HG02588 (cell line): ENCODE measurements around the gene EIF3CL.
"Not testable (repeated sequence)": the region's sequence is repeated elsewhere in the genome, so short reads cannot be mapped to it uniquely, and the experiment has no call there.

ENCODE experiments used
- ATAC-seq: cut with Tn5 transposase; IDR thresholded peaks from one replicate; pipeline ENCODE4 v1.9.1; 2021; ENCODE audit warnings: mild to moderate bottlenecking, moderate library complexity; ENCODE audit not compliant: unreplicated experiment

Gene EIF3CL, protein sequence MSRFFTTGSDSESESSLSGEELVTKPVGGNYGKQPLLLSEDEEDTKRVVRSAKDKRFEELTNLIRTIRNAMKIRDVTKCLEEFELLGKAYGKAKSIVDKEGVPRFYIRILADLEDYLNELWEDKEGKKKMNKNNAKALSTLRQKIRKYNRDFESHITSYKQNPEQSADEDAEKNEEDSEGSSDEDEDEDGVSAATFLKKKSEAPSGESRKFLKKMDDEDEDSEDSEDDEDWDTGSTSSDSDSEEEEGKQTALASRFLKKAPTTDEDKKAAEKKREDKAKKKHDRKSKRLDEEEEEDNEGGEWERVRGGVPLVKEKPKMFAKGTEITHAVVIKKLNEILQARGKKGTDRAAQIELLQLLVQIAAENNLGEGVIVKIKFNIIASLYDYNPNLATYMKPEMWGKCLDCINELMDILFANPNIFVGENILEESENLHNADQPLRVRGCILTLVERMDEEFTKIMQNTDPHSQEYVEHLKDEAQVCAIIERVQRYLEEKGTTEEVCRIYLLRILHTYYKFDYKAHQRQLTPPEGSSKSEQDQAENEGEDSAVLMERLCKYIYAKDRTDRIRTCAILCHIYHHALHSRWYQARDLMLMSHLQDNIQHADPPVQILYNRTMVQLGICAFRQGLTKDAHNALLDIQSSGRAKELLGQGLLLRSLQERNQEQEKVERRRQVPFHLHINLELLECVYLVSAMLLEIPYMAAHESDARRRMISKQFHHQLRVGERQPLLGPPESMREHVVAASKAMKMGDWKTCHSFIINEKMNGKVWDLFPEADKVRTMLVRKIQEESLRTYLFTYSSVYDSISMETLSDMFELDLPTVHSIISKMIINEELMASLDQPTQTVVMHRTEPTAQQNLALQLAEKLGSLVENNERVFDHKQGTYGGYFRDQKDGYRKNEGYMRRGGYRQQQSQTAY

DNA sequence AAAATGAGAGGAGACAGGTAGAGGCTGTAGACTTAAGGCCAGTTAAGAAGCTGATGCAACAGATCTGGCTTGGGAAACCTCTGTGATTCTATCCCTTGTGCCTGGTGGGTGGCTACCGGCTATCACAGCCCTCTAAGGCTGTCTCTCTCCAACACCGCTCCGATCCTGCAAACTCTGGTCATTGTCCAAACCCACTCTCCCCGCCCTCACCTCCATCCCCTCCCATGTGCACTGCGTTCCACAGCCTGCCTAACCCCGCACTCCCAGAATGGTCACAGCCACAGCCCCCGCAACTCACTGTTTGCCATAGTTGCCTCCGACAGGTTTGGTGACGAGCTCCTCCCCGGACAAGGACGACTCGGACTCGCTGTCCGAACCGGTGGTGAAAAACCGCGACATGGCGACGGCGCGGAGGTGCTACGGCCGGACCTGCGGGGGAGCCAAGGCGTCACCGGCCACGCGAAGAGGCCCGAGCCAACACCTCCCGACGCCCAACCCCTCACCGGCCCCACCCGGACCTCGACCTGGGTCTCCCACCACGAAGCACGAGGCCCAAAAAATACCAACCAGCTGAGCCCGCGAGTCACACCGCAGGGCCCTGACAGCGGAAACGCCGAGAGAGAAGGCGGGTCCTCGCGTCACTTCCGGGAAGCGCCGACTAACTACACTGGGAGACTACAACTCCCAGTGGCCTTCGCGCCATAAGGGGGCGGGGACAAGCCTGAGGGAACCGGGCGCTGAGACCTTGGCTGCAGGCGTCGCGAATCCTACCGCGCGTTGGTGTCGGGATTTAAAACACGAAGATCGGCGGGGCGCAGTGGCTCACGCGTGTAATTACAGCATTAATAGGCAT lies at the start of gene EIF3CL:
EIF3CL (minus strand) TSS at position 622 of the 853 bp plus-strand sequence; CDS start at position 399, 223 bp downstream.
- ATAC-seq = peak; percentile 99

DNA sequence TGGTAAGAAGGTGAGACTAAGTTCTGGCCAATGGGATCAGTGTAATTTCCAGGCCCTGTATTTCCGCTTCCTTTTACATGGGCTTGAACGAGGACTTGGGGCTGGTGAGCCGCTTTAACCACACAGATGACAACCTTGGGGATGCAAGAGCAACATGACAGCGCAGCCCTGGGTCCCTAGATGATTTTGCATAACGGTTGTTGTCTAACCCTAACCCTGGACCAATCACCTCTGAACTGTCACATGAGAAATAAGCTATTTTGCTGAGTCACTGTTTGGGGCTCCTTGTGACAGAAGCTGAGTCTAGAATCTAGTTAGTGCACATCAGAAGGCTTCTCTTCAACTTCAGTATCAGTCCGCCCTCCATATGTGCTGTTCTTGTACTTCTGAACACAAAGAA lies 43.4 kb upstream of the EIF3CL start:
- ATAC-seq = not testable (repeated sequence)

DNA sequence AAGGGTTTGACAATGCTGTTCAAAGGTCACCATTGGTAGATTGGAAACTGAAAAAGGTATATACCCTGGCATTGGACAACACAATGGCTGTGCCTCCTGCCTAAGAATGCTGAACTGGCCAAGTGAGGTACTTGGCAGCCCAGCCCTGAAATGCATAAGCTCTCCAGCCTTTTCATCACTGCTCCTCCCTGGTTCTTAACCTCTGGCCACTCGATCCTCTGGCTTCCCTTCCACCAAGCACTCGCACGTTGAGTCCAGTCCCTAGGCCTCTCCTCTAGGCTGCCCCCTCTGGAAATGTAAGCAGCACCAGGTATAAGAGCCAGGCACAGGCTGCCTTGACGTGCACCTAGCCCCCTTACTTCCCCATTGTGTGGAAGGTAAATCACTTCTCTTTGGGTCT lies 42.7 kb upstream of the EIF3CL start:
- ATAC-seq = not testable (repeated sequence)

DNA sequence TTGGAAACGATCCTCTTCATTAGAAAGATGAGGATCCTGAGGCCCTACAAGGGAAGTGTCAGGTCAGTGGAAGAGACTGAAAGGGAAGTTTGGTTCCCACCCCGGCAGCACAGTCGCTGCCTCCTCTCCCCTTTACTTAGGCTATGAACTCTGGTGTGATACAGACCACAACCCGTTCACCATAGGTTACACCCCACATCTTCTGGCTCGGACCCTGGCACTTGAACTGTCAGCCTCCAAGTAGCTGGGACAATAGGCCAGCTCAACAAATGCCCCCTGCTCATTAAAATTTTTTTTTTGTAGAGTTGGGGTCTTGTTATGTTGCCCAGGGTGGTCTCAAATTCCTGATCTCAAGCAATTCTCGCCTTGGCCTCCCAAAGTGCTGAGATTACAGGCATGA lies 40.3 kb upstream of the EIF3CL start:
- not testable (repeated sequence) for ATAC-seq

DNA sequence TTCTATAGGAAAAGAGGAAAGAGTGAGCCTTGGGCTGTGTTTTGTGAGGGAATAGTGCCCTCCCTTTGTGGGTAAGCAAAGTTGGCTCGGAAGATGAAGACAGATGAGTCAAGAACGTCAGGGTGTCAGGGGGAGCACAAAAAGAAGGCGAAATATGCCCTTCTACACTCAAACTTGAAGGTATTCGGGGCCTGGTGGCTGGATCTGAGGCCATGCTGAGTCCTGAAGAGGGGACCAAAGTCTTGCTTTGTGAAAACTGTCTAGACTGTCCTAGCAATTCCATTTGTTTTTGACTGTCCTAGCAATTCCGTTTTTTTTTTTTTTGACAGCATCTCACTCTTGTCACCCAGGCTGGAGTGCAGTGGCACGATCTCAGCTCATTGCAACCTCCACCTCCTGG lies 35.3 kb upstream of the EIF3CL start:
- not testable (repeated sequence) for ATAC-seq

DNA sequence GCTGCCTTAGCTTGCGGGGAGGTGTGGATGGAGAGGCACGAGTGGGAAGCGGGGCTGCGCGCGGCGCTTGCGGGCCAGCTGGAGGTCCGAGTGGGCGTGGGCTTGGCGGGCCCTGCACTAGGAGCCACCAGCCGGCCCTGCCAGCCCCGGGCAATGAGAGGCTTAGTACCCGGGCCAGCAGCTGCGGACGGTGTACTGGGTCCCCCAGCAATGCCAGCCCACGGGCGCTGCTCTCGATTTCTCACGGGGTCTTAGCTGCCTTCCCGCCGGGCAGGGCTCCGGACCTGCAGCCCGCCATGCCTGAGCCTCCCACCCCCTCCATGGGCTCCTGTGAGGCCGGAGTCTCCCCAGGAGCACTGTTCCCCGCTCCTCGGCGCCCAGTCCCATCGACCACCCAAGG lies 31.7 kb upstream of the EIF3CL start:
- not testable (repeated sequence) for ATAC-seq

DNA sequence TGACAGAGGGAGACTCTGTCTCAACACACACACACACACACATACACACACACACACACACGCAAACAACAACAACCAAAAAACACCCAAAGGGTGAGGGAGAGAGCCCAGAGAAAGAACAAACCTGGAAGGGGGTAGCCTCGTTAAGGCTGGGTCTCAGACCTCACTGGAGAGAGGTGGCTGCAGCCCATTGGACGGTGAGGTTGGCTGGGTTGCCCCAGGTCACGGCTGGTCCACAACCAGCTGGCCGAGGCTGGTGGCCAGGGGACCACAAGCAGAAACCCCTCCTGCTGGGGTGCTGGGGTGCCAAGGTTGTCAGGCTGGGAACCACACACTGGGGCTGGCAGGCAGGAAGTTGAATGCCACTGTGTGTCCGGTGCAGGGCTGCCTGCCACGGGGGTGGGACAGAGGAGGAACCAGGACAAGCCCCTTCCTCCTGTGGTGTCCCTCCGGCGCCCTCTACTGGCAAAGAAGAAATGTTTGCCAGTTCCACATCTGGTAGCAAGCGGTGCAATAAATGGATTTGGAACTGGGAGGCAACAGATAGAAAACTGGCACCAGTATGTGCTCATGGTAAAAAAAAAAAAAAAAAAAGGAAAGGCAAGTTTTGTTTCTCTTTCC lies 22.5 kb upstream of the EIF3CL start:
- ATAC-seq = not testable (repeated sequence)

DNA sequence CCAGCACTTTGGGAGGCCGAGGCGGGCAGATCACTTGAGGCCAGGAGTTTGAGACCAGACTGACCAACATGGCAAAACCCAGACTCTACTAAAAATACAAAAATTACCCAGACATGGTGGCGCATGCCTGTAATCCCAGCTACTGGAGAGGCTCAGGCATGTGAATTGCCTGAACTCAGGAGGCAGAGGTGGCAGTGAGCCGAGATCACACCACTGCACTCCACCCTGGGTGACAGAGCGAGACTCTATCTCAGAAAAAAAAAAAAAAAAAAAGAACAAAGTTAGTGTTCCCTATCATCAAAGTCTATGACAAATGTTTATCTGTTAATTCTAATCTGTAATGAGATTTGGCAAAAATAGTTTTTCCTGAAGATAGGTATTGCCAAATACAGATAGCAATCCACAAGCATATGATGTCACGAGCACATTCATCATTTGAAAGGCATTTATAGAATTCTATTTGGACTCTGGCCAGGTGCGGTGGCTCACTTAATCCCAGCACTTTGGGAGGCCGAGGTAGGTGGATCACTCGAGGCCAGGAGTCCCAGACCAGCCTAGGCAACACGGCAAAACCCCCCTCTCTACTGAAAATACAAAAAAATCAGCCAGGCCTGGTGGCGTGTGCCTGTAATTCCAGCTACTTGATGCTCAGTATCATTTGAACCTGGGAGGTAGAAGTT lies 17.6 kb upstream of the EIF3CL start:
- ATAC-seq = not testable (repeated sequence)

DNA sequence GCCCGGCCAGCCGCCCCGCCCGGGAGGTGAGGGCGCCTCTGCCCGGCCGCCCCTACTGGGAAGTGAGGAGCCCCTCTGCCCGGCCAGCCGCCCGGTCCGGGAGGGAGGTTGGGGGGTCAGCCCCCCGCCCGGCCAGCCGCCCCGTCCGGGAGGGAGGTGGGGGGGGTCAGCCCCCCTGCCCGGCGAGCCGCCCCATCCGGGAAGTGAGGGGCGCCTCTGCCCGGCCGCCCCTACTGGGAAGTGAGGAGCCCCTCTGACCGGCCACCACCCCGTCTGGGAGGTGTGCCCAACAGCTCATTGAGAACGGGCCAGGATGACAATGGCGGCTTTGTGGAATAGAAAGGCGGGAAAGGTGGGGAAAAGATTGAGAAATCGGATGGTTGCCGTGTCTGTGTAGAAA lies 13.4 kb upstream of the EIF3CL start:
- ATAC-seq = not testable (repeated sequence)

DNA sequence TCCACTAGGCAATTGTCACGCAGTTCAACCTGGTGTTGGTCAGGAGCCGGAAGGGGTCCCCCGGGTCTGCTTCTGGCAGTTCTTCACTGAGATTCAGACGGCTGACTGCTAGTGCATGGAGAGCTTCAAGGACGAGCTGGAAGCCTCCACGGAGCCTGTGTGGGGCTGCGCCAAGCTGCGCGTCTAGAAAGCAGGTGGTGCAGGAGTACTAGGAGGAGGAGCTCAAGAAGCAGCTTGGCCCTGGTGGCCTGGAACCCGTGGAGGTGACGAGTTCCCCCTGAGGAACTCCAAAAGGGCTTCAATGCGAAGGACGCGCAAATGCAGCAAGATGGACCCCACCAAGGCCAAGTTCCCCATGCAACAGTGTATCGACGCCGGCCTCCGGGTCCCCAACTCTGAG lies 10.9 kb upstream of the EIF3CL start:
- not testable (repeated sequence) for ATAC-seq

DNA sequence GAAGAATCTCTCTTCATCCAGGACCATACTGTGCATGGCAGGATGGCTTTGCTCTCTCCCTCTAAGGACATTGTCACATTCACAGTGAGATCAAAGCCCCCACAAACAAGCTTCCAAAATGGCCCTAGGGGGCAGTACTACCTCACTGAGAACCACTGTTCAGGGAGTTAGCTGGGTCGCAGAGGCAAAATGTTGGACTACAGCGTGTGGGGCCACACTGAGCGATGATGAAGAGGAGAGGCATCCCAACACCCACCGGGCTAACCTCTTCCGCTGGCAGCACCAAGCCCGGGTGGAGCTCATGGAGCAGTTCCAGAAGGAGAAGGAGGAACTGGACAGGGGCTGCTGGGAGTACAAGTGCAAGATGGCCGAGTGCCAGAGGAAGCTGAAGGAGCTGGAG lies 9.9 kb upstream of the EIF3CL start:
- not testable (repeated sequence) for ATAC-seq

DNA sequence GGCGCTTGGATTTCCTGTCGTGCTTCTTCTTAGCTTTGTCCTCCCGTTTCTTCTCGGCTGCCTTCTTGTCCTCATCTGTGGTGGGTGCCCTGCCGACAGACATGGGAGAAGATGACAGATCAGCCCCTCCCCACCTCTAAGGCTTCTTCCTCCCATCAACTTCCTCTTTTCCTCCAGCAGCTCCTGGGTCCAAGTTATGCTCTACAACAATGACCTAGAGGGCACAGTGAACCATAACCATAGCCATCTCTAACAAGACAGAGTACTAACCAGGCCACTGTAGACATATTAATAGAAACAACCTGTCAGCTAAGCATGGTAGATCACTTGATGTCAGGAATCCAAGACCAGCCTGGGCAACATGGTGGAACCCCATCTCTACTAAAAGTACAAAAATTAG lies 11.6 kb downstream of the EIF3CL start:
- ATAC-seq = not testable (repeated sequence)

DNA sequence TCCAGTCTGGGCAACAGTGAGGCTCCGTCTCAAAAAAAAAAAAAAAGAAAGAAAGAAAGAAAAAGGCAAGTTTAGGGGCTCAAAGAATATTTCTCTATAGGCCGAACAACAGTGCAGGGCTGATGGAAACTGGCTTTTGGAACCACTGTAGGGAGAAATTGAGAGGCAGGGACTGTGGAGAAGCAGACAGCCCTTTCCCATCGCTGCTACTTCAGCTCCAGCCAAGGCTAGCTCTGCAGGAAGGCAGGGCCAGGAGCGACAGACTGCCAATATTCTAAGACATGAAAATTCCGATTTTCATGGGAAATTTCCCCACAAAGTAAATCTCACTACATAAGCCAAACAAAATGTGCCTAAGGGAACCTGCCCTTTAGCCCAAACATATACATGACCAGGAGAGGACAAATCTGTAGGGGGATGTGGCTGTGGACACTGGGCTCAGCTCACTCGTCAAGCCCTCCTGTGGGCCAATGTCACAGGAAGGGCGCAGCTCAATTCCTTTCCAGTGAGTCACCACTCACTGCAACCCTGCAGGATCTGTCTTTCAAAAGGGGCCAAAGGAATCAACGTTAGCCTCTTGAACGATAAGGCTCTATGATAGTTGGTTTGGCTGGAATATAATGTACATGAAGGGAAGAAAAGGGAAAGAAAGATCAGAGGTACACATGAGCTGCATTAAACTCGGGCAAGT lies 21.3 kb downstream of the EIF3CL start:
- not testable (repeated sequence) for ATAC-seq

DNA sequence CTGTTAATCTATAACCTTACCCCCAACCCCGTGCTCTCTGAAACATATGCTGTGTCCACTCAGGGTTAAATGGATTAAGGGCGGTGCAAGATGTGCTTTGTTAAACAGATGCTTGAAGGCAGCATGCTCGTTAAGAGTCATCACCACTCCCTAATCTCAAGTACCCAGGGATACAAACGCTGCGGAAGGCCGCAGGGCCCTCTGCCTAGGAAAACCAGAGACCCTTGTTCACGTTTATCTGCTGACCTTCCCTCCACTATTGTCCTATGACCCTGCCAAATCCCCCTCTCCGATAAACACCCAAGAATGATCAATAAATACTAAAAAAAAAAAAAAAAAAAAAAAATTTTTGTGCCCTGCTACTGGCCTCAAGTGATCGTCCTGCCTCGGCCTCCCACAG lies 25.8 kb downstream of the EIF3CL start:
- not testable (repeated sequence) for ATAC-seq

DNA sequence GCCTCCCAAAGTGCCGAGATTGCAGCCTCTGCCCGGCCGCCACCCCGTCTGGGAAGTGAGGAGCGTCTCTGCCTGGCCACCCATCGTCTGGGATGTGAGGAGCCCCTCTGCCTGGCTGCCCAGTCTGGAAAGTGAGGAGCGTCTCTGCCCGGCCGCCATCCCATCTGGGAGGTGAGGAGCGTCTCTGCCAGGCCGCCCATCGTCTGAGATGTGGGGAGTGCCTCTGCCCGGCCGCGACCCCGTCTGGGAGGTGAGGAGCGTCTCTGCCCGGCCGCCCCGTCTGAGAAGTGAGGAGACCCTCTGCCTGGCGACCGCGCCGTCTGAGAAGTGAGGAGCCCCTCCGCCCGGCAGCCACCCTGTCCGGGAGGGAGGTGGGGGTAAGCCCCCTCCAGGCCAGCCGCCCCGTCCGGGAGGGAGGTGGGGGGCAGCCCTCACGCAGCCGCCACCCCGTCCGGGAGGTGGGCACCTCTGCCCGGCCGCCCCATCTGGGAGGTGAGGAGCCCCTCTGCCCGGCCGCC lies 26.5 kb downstream of the EIF3CL start:
- not testable (repeated sequence) for ATAC-seq

DNA sequence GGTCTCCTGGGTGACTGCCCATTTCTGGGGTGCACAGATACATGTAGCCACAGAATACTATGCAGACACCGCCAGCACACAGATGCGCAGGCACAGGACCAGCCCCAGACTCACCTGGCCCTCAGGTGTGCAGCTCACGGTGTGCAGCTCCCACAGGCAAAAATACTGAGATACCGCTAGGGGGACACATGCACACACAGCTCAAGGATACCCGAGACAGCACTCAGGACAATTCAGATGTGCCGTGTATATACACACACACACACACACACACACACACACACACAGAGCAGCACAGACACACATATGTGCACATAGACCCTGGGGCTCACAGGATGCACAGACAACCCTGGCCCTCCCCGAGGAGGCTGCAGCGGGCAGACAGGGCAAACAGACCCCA lies 28.5 kb downstream of the EIF3CL start:
- ATAC-seq = not testable (repeated sequence)

DNA sequence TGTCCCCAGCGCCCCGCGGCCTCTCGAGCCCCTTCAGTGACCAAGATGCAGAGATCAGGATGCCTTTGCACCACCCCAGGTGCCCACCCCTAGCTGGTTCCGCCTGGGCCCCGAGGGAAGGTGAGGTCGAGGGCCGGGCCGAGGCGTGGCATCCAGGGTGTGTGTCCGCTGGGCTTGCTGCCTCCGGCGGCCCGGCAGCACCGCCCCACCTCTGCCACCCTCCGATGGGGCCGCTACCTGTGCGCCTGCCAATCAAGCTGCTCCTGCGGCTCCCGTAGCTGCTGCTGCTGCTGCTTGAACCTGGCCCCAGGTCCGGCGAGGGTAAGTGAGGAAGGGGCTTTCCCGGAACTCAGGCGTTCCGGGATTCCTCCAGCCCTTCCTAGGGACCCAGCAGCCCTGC lies 29.4 kb downstream of the EIF3CL start:
- not testable (repeated sequence) for ATAC-seq

DNA sequence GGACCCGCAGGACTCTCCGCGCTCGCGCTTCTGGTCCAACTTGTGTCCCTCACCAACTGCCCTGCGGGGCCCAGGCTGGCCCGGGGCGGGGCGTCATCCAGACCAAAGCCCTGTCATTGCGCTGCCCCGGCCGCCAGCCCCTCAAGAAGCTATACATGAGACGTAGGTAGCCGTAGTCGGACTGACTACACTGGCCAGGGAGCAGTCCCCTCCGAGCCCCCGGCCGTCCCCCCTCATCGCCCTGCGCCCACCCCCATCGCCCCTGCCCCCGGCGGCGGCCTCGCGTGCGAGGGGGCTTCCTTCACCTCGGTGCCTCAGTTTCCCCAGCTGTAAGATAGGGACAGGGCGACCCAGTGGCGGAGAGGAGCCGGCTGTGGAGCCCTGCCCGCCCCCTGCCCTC lies 35.7 kb downstream of the EIF3CL start:
- not testable (repeated sequence) for ATAC-seq
